Ishikawa (cell line): Measurements from ENCODE around the gene CNTNAP2.

Experiments
- CREB1 ChIP-seq: IDR thresholded peaks from 2 replicates; pipeline ENCODE4 v1.6.1; 2012; ENCODE audit warnings: low read depth
- EP300 ChIP-seq: IDR thresholded peaks from 2 replicates; pipeline ENCODE4 v1.6.1; 2012; ENCODE audit warnings: borderline replicate concordance
- NFIC ChIP-seq: IDR thresholded peaks from 2 replicates; pipeline ENCODE4 v1.6.1; 2012
- REST ChIP-seq: IDR thresholded peaks from 2 replicates; pipeline ENCODE4 v1.6.1; 2012; ENCODE audit warnings: low read depth, mild to moderate bottlenecking
- TAF1 ChIP-seq: IDR thresholded peaks from 2 replicates; pipeline ENCODE4 v1.6.1; 2012; ENCODE audit warnings: low read depth, mild to moderate bottlenecking
- TCF12 ChIP-seq: IDR thresholded peaks from 2 replicates; pipeline ENCODE4 v1.6.1; 2012; ENCODE audit warnings: low read depth
- TEAD4 ChIP-seq: IDR thresholded peaks from 2 replicates; pipeline ENCODE4 v1.6.1; 2012
- USF1 ChIP-seq: IDR thresholded peaks from 2 replicates; pipeline ENCODE4 v1.6.1; 2012
- ZBTB7A ChIP-seq: IDR thresholded peaks from 2 replicates; pipeline ENCODE4 v1.6.1; 2012; ENCODE audit warnings: low read depth

- no peak for TF ChIP-seq EP300
- TF ChIP-seq ZBTB7A: no peak
- TF ChIP-seq REST: no peak
- TF ChIP-seq TAF1: no peak
- no peak for TF ChIP-seq TEAD4
- TF ChIP-seq CREB1: no peak
- no peak for TF ChIP-seq NFIC
- TF ChIP-seq USF1: no peak
- TF ChIP-seq TCF12: no peak
Measured at GRCh38 chr7:148337246-148337965, 2220.8 kb downstream of the CNTNAP2 start.
